OCI-LY1 (cell line): Measurements from ENCODE around the gene GGT1.
"Not testable (repeated sequence)": the region's sequence is repeated elsewhere in the genome, so short reads cannot be mapped to it uniquely, and the experiment has no call there.

Experiments
- H2AFZ ChIP-seq: fragments of 200-600 bp; sonication (generic), shearing (Covaris generic); 2 replicates; pipeline ENCODE4 v1.6.0; 2014; ENCODE audit warnings: antibody characterized with exemption, mild to moderate bottlenecking, low read length
- H3F3A ChIP-seq: fragments of 200-600 bp; sonication (generic), shearing (Covaris generic); 2 replicates; pipeline ENCODE4 v1.6.0; 2014; ENCODE audit warnings: mild to moderate bottlenecking, antibody characterized with exemption, low read length, moderate library complexity; ENCODE audit not compliant: insufficient read depth
- H3K27ac ChIP-seq: fragments of 200-600 bp; sonication (generic); 2 replicates; pipeline ENCODE4 v1.5.1; 2014; ENCODE audit warnings: low read length, mixed run types, mild to moderate bottlenecking, low read depth; ENCODE audit not compliant: poor library complexity, severe bottlenecking
- H3K27me3 ChIP-seq: fragments of 200-600 bp; sonication (generic); 2 replicates; pipeline ENCODE4 v1.6.0; 2014; ENCODE audit warnings: antibody characterized with exemption, mild to moderate bottlenecking, low read length, moderate library complexity; ENCODE audit not compliant: insufficient read depth
- H3K36me3 ChIP-seq: fragments of 200-600 bp; sonication (generic); 2 replicates; pipeline ENCODE4 v1.6.1; 2014; ENCODE audit warnings: mild to moderate bottlenecking, antibody characterized with exemption, low read length, moderate library complexity, mixed read lengths; ENCODE audit not compliant: insufficient read depth
- H3K4me1 ChIP-seq: fragments of 200-600 bp; sonication (generic); 2 replicates; pipeline ENCODE4 v1.5.1; 2014; ENCODE audit warnings: mild to moderate bottlenecking, low read length, moderate library complexity; ENCODE audit not compliant: insufficient read depth, severe bottlenecking
- H3K4me2 ChIP-seq: fragments of 200-600 bp; sonication (generic), shearing (Covaris generic); 2 replicates; pipeline ENCODE4 v1.6.1; 2014; ENCODE audit warnings: low read length
- H3K4me3 ChIP-seq: fragments of 200-600 bp; sonication (generic); 2 replicates; pipeline ENCODE4 v1.5.1; 2014; ENCODE audit warnings: low read length, low read depth, mild to moderate bottlenecking, mixed read lengths; ENCODE audit not compliant: poor library complexity, severe bottlenecking
- H3K79me2 ChIP-seq: fragments of 200-600 bp; shearing (Covaris generic); 2 replicates; pipeline ENCODE4 v1.6.1; 2016; ENCODE audit warnings: mixed run types, low read length, mixed read lengths; ENCODE audit not compliant: insufficient read depth
- H3K9ac ChIP-seq: fragments of 200-600 bp; sonication (generic), shearing (Covaris generic); 2 replicates; pipeline ENCODE4 v1.6.1; 2014; ENCODE audit warnings: mild to moderate bottlenecking, low read length, mixed read lengths
- H3K9me2 ChIP-seq: fragments of 200-600 bp; sonication (generic), shearing (Covaris generic); 2 replicates; pipeline ENCODE4 v1.6.1; 2014; ENCODE audit warnings: low read depth, mild to moderate bottlenecking, low read length, mixed read lengths
- H3K9me3 ChIP-seq: fragments of 200-600 bp; shearing (Covaris generic); 2 replicates; pipeline ENCODE4 v1.6.1; 2014; ENCODE audit warnings: low read length, mixed read lengths
- H4K20me1 ChIP-seq: fragments of 200-600 bp; sonication (generic), shearing (Covaris generic); 2 replicates; pipeline ENCODE4 v1.6.0; 2016; ENCODE audit warnings: mild to moderate bottlenecking, low read length; ENCODE audit not compliant: insufficient read depth

The GGT1 gene

DNA sequence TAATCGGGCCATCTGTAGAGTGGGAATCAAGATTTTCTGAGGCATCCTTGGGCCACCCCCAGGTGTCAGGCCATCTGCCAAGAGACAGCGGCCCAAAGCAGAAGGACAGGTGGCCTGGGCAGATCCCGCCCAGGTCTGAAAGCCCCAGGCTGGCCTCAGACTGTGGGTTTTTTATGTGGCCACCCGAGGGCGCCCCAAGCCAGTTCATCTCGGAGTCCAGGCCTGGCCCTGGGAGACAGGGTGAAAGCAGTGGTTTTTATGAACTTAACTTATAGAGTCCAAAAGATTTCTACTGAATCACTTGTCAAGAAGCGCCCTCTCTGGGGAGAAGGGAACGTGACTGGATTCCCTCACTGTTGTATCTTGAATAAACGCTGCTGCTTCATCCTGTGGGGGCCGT, 47.9 kb downstream of the GGT1 start:
- H3K4me1 ChIP-seq, H3K9ac ChIP-seq, H3K27me3 ChIP-seq, H3K9me2 ChIP-seq, H2AFZ ChIP-seq, H3K4me3 ChIP-seq, H3K27ac ChIP-seq, H3K9me3 ChIP-seq, H4K20me1 ChIP-seq, H3K79me2 ChIP-seq, H3K36me3 ChIP-seq, H3F3A ChIP-seq, H3K4me2 ChIP-seq: not testable (repeated sequence)

DNA sequence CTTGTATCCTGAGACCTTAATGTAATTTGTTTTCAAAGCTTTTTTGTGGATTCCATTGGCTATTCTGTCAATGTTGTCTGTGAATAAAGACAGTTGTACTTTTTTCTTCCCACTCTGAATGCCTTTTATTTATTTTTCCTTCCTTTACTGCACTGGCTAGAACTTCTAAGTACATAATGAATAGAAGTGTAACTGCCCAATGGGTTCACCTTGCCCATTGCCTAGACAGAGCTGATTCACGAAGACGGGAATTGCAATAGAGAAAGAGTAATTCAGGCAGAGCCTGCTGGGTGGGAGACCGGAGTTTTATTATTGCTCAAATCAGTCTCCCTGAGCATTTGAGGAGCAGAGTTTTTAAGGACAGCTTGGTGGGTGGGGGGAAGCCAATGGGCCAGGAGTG, 62.4 kb downstream of the GGT1 start:
- not testable (repeated sequence) for H3K27me3 ChIP-seq, H3K4me2 ChIP-seq, H3K9me2 ChIP-seq, H4K20me1 ChIP-seq, H2AFZ ChIP-seq, H3K9ac ChIP-seq, H3K9me3 ChIP-seq, H3K27ac ChIP-seq, H3K4me1 ChIP-seq, H3K36me3 ChIP-seq, H3K4me3 ChIP-seq, H3K79me2 ChIP-seq, H3F3A ChIP-seq

DNA sequence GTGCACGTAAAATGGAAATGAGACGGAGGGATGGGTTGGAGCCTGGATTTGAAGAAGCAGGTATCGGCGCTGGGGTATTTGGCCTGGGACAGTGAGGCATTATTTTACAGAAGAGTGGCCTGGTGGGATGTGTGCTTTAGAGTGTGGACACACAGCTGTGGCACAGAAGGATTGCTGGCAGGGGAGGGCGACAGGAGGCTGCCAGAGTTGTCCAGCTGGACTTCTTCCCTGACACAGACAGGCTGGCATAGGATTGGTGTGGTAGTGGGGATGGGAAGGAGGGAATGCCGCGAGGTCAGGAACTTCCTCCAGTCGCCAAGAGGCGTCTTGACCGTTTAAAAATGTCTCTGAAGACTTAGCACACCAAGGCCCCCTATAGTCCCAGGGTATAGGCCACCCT, 64.9 kb downstream of the GGT1 start:
- H3K27ac ChIP-seq, H3K27me3 ChIP-seq, H2AFZ ChIP-seq, H3F3A ChIP-seq, H3K4me2 ChIP-seq, H4K20me1 ChIP-seq, H3K9ac ChIP-seq, H3K79me2 ChIP-seq, H3K36me3 ChIP-seq, H3K4me1 ChIP-seq, H3K9me2 ChIP-seq, H3K9me3 ChIP-seq, H3K4me3 ChIP-seq: not testable (repeated sequence)

DNA sequence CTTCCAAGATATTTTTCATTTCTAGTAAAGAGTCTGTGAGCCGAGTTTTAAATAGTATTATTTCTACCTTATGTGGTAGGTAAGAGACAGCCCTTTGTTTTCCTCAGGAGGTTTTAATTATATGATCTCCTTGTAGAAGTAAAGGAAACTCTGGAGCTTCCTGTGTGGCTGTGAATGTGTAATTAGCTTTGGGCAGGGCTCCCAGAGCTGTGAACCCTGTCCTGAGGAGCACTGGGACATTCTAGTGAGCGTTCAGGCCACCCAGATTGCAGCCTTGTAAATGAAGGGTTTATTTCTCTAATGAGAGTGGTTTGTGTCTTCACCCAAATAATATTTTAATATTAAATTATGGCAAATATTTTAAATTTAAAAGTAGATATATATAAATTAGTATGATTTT, 69.5 kb downstream of the GGT1 start:
- H3K27ac ChIP-seq, H3F3A ChIP-seq, H3K4me2 ChIP-seq, H3K79me2 ChIP-seq, H4K20me1 ChIP-seq, H3K9ac ChIP-seq, H3K4me3 ChIP-seq, H3K9me2 ChIP-seq, H3K27me3 ChIP-seq, H2AFZ ChIP-seq, H3K4me1 ChIP-seq, H3K9me3 ChIP-seq, H3K36me3 ChIP-seq: not testable (repeated sequence)
